Measurements from ENCODE around the gene IMMT. TPM values are rescaled to one million over a fixed set of nuclear protein-coding genes. Genes with fewer than 3 reads are reported as not detected.
"Not testable (repeated sequence)": the region's sequence is repeated elsewhere in the genome, so short reads cannot be mapped to it uniquely, and the experiment has no call there.

The IMMT gene
- total and polyA plus RNA-seq, 10 donors, result 30.7 to 80.9 (median 66.1) TPM

- no peak overlapping the region for H3K4me3 ChIP-seq
- intact Hi-C loops (cut with DNase I; ENCODE audit: low total_unique reads), result no loop called here
- no peak overlapping the region for H3K27ac ChIP-seq
- TF ChIP-seq POLR2AphosphoS5 (IDR thresholded peaks at IDR 0.05) (no peak), POLR2A (IDR thresholded peaks at IDR 0.05) (no peak)
- TF ChIP-seq, protein P1, sequence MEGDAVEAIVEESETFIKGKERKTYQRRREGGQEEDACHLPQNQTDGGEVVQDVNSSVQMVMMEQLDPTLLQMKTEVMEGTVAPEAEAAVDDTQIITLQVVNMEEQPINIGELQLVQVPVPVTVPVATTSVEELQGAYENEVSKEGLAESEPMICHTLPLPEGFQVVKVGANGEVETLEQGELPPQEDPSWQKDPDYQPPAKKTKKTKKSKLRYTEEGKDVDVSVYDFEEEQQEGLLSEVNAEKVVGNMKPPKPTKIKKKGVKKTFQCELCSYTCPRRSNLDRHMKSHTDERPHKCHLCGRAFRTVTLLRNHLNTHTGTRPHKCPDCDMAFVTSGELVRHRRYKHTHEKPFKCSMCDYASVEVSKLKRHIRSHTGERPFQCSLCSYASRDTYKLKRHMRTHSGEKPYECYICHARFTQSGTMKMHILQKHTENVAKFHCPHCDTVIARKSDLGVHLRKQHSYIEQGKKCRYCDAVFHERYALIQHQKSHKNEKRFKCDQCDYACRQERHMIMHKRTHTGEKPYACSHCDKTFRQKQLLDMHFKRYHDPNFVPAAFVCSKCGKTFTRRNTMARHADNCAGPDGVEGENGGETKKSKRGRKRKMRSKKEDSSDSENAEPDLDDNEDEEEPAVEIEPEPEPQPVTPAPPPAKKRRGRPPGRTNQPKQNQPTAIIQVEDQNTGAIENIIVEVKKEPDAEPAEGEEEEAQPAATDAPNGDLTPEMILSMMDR (IDR thresholded peaks at IDR 0.05 in 8 of 11, conservative IDR thresholded peaks at IDR 0.05 in 3 of 11), result no peak
- no peak for DNase-seq
- H3K4me1 ChIP-seq, result peaks cover 5 to 54% (median 36%) of the 10 kb centered on the region in 6 donors
- peaks cover 0 to 43% (median 31%) of the 10 kb centered on the region in 6 donors for H3K36me3 ChIP-seq
- WGBS, 5 donors, result 81 to 88% (median 86%) methylated on average over 1 of the region's 1 CpG
- H3K27me3 ChIP-seq (replicated peaks in 1 of 7), result no peaks in the 10 kb centered on the region
- H3K9me3 ChIP-seq, result no peaks in the 10 kb centered on the region
These were observed 8.4 kb upstream of the IMMT start for GRCh38 chr2:86203614-86204013.

GRCh38 chr2:86202702-86203101 is 7.4 kb upstream of the IMMT start:
- intact Hi-C loops (cut with DNase I; ENCODE audit: low total_unique reads), result no loop called here
- TF ChIP-seq POLR2A (IDR thresholded peaks at IDR 0.05), result no peak
- no peak for TF ChIP-seq POLR2AphosphoS5 (IDR thresholded peaks at IDR 0.05)
- TF ChIP-seq, protein P1 (IDR thresholded peaks at IDR 0.05 in 8 of 11, conservative IDR thresholded peaks at IDR 0.05 in 3 of 11), result no peak
- peaks cover 5 to 57% (median 39%) of the 10 kb centered on the region in 6 donors for H3K4me1 ChIP-seq
- 80 to 95% (median 89%) methylated on average over 9 of the region's 9 CpGs for WGBS, 5 donors
- H3K27ac ChIP-seq, result no peak overlapping the region
- DNase-seq, result no peak
- no peak overlapping the region for H3K4me3 ChIP-seq
- H3K36me3 ChIP-seq, result peaks cover 0 to 34% (median 22%) of the 10 kb centered on the region in 6 donors
- H3K9me3 ChIP-seq, result no peaks in the 10 kb centered on the region
- H3K27me3 ChIP-seq (replicated peaks in 1 of 7), result no peaks in the 10 kb centered on the region

GRCh38 chr2:86202336-86202692 is 7.1 kb upstream of the IMMT start:
- H3K27me3 ChIP-seq (replicated peaks in 1 of 7), result no peaks in the 10 kb centered on the region
- peaks cover 5 to 57% (median 39%) of the 10 kb centered on the region in 6 donors for H3K4me1 ChIP-seq
- peaks cover 0 to 30% (median 18%) of the 10 kb centered on the region in 6 donors for H3K36me3 ChIP-seq
- intact Hi-C loops (cut with DNase I; ENCODE audit: low total_unique reads), result no loop called here
- TF ChIP-seq POLR2AphosphoS5 (IDR thresholded peaks at IDR 0.05), result no peak
- TF ChIP-seq, protein P1 (IDR thresholded peaks at IDR 0.05 in 8 of 11, conservative IDR thresholded peaks at IDR 0.05 in 3 of 11), result no peak
- WGBS, 5 donors, result 87 to 93% (median 89%) methylated on average over 2 of the region's 2 CpGs
- DNase-seq, result no peak
- no peaks in the 10 kb centered on the region for H3K9me3 ChIP-seq
- no peak overlapping the region for H3K4me3 ChIP-seq
- H3K27ac ChIP-seq, result no peak overlapping the region

DNA sequence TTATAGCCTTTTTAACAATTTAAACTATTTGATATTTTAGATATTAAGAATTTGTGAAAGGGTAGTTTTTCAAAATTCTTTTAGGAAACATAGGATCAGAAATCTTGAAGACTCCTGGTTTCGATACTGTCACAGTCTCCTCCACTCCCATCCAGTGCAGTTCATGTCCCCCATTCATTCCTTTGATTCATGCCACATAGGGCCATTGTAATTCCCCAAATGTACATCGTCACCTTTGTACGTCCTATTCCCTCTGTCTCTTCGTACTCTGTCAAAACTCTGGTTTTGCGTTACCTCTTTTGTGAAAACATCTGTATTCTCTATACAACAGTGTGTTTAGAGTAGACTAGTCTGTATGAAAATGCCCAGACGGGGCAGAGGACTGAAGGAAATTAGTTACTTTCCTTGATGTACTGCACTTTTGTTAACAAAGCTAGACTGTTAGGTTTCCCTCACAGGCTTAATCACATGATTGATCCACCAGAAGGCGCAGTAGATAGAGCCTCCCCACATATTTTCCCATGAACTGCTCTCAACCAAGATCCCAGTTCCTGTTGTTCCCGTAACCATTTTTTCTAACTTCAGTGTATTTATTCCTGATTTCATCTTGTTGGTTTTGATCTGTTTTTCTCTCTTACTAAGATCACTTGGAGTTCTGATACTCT is 6.5 kb upstream of the IMMT start:
- 83 to 91% (median 90%) methylated on average over 8 of the region's 8 CpGs for WGBS, 5 donors
- no peak for DNase-seq

DNA sequence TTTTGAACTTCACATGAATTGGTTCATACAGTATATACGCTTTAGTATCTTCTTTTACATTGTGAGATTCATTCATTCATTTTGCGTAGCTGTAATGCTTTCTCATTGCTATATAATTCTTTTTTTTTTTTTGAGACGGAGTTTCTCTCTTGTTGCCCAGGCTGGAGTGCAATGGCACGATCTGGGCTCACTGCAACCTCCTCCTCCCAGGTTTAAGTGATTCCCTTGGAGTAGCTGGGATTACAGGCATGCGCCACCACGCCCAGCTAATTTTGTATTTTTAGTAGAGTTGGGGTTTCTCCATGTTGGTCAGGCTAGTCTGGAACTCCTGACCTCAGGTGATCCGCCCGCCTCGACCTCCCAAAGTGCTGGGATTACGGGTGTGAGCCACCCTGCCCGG is 5.3 kb upstream of the IMMT start:
- peaks cover 13 to 71% (median 51%) of the 10 kb centered on the region in 6 donors for H3K4me1 ChIP-seq
- peak overlapping the region in 7 of 8 donors; percentile 78 to 93 (median 83) for H3K4me3 ChIP-seq
- H3K9me3 ChIP-seq; DNase-seq; intact Hi-C loops (cut with DNase I; ENCODE audit: low total_unique reads); H3K27me3 ChIP-seq (replicated peaks in 1 of 7); H3K27ac ChIP-seq: not testable (repeated sequence)
- WGBS, 5 donors, result 87 to 94% (median 91%) methylated on average over 11 of the region's 11 CpGs
- peaks cover 0 to 13% (median 2%) of the 10 kb centered on the region in 6 donors for H3K36me3 ChIP-seq

More for the DNA sequence above, 6.5 kb upstream of the IMMT start:
- H3K27ac ChIP-seq, result no peak overlapping the region
- intact Hi-C loops (cut with DNase I; ENCODE audit: low total_unique reads), result no loop called here
- H3K4me1 ChIP-seq, result peaks cover 5 to 59% (median 40%) of the 10 kb centered on the region in 6 donors
- TF ChIP-seq POLR2A (IDR thresholded peaks at IDR 0.05) (no peak), POLR2AphosphoS5 (IDR thresholded peaks at IDR 0.05) (no peak)
- TF ChIP-seq, protein P1 (IDR thresholded peaks at IDR 0.05 in 8 of 11, conservative IDR thresholded peaks at IDR 0.05 in 3 of 11), result no peak
- no peak overlapping the region for H3K4me3 ChIP-seq
- no peaks in the 10 kb centered on the region for H3K9me3 ChIP-seq
- no peaks in the 10 kb centered on the region for H3K27me3 ChIP-seq (replicated peaks in 1 of 7)
- peaks cover 0 to 25% (median 13%) of the 10 kb centered on the region in 6 donors for H3K36me3 ChIP-seq

All from spleen (tissue), 11 donors.